GM19035 (cell line): ENCODE data around the gene MAST4.

Source experiments
- ATAC-seq: cut with Tn5 transposase; IDR thresholded peaks from one replicate; pipeline ENCODE4 v1.9.1; 2021; ENCODE audit not compliant: unreplicated experiment

MAST4 gene

DNA sequence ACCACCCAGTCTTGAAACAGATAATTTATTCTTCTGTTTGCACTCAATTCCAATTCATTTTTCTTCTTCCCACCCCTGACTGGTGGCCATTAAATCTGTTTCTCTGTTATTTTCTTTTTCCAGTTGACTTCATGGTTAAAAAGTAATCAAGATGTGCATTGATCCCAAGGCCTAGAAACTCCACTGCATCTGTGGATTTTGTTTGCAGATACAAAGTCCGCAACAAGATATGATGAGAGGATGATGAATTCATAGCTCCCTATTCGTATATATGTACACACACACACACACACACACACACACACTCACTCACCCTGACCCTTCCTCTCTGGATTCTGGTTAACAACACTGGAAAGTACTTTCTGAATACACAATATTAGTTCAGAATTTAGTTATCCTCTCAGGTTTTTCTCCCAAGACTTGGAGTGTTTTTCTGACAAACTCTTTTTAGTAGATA lies 548.0 kb downstream of the MAST4 start:
- no peak for ATAC-seq

DNA sequence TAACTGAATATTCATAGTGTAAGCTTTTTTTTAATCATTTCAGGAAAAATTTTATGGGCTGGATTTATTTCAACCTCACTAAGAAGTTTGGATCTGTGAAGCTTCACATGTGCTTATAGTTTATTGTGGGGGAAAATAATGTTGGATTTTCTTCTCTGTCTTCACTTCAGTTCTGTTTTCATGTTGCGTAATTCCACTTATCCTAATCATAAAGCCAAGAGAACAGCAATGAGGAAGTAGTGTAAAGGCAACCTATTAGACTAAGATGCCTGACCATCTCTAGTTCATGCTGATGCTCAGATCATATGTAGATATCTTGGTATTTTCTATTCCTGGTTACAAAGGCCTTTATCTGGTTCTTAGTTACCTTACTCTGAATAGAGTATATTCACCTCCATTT lies 550.4 kb downstream of the MAST4 start:
- no peak for ATAC-seq

DNA sequence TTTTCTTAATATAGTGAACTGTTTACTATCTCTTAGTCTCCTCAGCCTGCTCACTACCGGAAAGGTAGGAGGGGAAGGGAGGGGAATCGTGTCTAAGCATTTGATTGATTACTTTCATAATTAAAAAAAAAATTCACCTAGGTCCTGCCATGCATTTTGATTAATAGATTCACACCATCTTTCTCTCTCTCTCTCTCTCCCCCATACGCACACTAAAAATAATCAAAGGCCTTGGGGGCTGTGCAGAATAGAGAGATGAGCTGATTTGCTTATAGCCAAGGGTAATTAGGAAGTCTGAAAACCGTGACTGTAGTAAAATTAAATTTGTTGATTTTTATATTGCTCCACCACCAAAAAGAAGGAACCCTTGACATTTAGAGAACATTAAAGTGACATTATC lies 550.8 kb downstream of the MAST4 start:
- no peak for ATAC-seq

DNA sequence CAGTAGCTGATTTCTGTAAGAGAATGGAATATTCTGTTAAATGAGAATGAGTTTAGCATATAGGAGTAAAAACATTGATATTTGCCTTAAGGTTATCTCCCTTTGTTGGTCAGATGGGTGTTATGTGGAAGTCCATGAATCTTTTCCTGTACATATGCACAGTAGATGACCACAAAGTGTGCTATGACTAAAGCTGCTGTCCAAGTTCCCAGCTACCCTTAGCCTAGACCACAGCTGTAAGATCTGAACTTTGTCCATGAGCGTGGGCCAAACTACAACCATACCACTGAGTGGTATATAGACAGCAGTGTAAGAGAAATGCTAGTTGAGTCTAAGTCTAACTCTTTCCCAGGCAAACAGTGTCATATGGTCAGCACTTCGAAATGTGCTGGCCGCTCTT lies 551.6 kb downstream of the MAST4 start:
- ATAC-seq: no peak

DNA sequence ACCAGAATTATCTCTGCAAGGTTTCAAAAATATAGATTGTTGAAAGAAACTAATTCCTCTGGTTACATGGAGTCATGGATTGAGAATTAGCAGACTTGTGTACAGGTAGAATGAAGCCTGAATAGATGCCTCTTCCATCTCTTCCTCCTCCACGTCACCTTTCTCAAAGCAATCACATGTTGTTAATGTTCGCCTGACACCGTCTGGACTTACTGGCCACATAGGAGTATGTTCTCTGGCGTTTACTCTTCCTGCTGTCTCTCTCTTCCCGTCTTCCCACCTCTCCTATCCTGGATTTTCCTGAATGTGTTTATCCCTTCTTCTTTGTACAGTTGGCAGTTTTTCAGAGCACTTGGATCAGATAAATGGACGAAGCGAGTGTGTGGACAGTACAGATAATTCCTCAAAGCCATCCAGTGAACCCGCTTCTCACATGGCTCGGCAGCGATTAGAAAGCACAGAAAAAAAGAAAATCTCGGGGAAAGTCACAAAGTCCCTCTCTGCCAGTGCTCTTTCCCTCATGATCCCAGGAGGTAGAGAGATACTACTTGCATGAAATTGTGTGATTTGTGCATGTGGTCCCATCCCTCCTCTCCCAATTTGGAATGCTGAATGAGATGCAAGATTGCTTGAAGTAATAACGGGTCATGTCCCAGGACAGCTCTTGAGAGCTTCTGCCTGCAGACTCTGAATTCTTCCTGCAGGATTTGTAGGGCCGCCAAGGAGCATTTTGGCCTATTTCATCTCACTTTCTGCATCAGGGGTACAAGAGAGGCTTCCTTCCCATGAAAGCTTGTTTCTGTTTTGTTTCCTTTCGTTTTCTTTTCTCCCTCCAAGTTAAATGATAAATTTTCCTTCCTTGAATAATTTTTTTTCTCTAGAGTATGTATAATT lies 553.1 kb downstream of the MAST4 start:
- no peak for ATAC-seq

DNA sequence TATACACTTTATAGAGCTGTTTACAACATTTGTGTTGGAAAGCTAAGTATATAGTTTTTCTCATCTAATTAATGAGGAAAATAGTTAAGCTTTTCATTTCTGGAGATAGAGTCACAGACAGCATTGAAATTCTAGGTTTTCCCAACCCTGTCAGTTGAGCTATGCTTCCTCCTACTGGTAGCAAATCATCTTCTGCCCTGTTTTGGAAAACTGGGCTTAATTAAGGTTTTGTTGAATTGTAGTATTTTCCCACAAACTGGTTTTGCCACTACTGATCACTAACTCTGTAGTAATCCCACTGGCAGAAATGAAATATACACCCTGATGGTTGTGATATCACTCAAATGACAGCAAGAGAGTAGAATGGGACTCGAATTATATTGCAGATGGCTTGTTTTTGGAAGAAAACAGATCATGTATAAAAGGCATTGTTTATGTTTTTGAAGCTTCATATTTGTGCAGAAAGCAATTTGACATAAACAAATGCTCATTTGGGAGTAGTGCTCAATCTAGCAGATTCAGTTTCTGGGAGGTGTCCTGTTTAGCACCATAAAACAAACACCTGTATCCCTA lies 553.8 kb downstream of the MAST4 start:
- ATAC-seq: no peak

DNA sequence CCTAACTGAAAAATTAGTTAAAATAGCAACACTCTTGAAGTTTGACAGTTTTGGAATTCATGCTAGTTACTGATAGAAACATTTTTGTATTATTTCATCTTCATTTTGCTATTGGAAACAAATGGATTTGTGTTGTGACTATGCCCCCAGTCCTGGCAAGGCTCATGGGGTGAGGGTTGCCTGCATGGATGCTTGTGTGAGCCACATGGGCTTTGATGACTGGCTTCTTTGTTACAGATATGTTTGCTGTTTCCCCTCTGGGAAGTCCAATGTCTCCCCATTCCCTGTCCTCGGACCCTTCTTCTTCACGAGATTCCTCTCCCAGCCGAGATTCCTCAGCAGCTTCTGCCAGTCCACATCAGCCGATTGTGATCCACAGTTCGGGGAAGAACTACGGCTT lies 556.2 kb downstream of the MAST4 start:
- ATAC-seq: no peak

DNA sequence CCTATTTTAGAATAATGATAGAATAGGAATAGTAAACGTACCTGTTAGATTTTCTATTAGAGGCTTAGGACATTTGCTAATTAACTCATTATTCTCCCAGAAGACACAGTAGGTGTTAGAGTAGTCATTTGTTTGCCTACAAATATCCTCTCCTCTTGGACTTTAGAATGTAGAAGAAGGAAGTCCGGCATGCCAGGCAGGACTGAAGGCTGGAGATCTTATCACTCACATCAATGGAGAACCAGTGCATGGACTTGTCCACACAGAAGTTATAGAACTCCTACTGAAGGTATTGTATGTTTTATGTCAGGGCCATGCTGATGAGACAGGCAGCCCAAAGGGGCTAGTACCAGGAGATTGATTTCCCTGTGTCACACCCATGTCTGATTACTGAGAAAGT lies 557.1 kb downstream of the MAST4 start:
- ATAC-seq: no peak

DNA sequence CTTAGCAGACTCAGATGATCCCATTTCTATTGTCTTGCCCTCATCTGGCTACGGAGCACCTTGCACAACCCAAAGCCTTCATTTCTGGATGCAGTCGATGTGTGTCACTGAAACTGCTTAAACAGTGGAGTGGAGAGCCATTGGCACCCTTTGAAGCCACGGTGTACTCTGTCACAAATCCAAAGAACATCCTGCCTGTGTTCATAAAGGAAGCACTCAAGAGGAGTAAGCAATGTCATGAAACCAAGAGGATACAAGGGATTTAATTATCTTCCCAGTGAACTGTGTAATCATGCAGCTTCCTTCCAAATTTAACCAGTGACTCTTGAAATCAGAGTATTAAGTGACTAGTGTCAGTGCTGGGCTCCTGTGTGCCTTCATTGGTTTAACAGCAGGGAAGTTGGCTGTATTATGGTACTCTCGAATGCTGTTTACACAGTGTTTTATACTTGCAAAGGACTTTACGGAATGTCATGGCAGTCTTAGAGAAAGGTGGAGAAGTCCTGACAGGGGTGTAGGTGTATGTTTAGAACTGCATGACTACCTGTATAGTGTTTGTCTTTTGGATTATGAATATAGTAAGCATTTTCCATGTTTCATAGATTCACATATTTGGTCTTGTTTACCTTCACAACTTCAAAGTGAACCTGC lies 558.5 kb downstream of the MAST4 start:
- ATAC-seq: no peak

DNA sequence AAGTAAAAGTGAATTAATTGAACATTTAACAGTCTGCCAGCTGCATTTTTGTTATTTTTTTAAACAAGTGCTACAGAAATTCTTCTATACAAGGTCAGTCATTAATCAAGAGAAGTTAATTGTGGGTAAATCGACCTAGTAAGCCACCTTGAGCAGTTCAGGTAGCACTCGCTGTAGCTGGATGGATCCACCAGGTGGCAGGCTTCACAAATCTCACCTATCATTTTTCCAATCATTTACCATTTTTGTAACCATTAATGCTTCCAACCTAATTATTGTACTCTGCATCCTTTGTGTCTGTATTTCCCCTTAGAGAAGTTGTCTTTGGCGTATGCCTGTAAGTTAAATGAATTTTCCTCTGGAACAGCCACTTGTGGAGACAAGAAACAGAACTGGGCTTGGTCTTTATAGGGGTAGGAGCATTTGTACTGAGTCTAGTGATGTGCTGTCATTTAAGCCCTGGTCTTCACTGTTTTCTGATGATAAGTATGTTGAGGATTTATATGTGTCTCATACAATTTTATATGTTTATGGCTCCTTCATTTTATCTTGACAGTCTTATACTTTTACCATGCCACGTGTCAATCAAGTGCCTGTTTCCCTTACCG lies 560.9 kb downstream of the MAST4 start:
- ATAC-seq: peak; percentile 67

DNA sequence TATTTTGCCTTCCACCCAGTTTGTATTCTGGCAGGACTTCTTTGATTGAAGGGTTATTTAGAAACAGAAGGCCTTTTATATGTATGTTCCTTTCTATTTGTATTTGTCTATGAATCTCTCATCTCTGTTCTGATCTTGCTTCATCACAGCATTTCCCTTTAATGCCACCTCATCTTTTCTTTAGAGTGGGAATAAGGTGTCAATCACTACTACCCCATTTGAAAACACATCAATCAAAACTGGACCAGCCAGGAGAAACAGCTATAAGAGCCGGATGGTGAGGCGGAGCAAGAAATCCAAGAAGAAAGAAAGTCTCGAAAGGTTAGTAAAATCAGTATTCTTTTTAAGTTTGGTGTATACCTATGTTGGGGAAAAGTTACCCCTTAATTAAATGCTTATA lies 564.1 kb downstream of the MAST4 start:
- no peak for ATAC-seq

DNA sequence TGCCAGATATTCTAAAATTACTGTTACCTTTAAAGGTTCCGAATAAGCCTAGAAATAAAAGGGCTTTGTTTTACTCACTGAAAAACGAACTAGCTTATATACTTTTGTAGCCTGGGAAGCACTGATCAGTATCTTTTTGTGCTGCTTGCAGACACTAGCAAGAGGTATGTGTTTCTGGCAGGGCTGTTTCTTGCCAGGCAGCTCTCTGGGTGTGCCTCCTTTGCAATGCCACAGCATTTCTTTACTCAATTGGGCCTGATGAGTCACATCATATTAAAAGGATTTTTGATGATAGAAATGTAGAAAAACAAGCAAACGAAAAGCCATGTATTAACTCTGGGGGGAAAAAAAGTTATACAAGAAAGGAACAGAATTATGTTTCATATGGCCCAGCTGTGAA lies 564.8 kb downstream of the MAST4 start:
- no peak for ATAC-seq

DNA sequence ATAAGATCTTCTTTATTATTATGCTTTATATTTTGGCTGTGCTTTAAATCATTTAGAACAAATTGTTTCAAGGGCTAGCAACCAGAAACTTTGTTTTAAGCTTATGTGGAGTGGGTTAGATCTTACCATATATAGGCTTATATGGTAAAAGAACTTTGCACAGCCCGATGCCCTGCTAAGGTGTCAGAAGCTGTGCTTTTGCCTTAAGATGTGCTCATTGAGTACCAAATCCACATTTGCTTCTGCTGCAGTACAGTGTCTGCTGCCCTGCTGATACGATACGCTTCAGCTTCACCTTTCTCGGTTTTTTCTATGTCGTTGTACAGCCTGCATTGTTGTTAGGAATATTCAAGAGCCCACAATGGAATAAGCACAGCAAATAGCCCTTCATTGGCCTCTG lies 565.6 kb downstream of the MAST4 start:
- no peak for ATAC-seq

DNA sequence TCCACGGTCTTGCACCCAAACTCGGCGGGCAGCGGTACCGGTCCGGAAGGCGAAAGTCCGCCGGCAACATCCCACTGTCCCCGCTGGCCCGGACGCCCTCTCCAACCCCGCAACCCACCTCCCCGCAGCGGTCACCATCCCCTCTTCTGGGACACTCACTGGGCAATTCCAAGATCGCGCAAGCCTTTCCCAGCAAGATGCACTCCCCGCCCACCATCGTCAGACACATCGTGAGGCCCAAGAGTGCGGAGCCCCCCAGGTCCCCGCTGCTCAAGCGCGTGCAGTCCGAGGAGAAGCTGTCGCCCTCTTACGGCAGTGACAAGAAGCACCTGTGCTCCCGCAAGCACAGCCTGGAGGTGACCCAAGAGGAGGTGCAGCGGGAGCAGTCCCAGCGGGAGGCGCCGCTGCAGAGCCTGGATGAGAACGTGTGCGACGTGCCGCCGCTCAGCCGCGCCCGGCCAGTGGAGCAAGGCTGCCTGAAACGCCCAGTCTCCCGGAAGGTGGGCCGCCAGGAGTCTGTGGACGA lies 567.1 kb downstream of the MAST4 start:
- ATAC-seq: no peak

DNA sequence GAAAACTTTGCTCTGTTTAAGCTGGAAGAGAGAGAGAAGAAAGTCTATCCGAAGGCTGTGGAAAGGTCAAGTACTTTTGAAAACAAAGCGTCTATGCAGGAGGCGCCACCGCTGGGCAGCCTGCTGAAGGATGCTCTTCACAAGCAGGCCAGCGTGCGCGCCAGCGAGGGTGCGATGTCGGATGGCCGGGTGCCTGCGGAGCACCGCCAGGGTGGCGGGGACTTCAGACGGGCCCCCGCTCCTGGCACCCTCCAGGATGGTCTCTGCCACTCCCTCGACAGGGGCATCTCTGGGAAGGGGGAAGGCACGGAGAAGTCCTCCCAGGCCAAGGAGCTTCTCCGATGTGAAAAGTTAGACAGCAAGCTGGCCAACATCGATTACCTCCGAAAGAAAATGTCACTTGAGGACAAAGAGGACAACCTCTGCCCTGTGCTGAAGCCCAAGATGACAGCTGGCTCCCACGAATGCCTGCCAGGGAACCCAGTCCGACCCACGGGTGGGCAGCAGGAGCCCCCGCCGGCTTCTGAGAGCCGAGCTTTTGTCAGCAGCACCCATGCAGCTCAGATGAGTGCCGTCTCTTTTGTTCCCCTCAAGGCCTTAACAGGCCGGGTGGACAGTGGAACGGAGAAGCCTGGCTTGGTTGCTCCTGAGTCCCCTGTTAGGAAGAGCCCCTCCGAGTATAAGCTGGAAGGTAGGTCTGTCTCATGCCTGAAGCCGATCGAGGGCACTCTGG lies 567.8 kb downstream of the MAST4 start:
- ATAC-seq: no peak

DNA sequence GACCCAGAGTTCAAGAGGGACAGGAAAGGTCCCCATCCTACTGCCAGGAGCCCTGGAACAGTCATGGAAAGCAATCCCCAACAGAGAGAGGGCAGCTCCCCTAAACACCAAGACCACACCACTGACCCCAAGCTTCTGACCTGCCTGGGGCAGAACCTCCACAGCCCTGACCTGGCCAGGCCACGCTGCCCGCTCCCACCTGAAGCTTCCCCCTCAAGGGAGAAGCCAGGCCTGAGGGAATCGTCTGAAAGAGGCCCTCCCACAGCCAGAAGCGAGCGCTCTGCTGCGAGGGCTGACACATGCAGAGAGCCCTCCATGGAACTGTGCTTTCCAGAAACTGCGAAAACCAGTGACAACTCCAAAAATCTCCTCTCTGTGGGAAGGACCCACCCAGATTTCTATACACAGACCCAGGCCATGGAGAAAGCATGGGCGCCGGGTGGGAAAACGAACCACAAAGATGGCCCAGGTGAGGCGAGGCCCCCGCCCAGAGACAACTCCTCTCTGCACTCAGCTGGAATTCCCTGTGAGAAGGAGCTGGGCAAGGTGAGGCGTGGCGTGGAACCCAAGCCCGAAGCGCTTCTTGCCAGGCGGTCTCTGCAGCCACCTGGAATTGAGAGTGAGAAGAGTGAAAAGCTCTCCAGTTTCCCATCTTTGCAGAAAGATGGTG lies 568.8 kb downstream of the MAST4 start:
- ATAC-seq: no peak

DNA sequence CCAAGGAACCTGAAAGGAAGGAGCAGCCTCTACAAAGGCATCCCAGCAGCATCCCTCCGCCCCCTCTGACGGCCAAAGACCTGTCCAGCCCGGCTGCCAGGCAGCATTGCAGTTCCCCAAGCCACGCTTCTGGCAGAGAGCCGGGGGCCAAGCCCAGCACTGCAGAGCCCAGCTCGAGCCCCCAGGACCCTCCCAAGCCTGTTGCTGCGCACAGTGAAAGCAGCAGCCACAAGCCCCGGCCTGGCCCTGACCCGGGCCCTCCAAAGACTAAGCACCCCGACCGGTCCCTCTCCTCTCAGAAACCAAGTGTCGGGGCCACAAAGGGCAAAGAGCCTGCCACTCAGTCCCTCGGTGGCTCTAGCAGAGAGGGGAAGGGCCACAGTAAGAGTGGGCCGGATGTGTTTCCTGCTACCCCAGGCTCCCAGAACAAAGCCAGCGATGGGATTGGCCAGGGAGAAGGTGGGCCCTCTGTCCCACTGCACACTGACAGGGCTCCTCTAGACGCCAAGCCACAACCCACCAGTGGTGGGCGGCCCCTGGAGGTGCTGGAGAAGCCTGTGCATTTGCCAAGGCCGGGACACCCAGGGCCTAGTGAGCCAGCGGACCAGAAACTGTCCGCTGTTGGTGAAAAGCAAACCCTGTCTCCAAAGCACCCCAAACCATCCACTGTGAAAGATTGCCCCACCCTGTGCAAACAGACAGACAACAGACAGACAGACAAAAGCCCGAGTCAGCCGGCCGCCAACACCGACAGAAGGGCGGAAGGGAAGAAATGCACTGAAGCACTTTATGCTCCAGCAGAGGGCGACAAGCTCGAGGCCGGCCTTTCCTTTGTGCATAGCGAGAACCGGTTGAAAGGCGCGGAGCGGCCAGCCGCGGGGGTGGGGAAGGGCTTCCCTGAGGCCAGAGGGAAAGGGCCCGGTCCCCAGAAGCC lies 569.6 kb downstream of the MAST4 start:
- peak; percentile 94 for ATAC-seq

DNA sequence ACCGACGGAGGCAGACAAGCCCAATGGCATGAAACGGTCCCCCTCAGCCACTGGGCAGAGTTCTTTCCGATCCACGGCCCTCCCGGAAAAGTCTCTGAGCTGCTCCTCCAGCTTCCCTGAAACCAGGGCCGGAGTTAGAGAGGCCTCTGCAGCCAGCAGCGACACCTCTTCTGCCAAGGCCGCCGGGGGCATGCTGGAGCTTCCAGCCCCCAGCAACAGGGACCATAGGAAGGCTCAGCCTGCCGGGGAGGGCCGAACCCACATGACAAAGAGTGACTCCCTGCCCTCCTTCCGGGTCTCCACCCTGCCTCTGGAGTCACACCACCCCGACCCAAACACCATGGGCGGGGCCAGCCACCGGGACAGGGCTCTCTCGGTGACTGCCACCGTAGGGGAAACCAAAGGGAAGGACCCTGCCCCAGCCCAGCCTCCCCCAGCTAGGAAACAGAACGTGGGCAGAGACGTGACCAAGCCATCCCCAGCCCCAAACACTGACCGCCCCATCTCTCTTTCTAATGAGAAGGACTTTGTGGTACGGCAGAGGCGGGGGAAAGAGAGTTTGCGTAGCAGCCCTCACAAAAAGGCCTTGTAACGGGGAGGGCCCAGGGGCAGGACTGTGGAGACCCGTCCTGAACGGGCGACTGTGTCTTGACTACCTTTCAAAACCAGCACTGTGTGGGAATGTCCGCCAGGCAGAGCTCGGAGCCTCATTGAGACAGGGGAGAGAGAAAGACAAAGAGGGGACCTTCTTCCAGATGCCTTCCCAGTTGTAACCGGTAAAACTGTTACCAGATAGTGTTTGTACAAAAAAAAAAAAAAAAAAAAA lies 570.5 kb downstream of the MAST4 start:
- ATAC-seq: peak; percentile 51
